Measurements from ENCODE around the gene R3HDM2.

R3HDM2 gene

DNA sequence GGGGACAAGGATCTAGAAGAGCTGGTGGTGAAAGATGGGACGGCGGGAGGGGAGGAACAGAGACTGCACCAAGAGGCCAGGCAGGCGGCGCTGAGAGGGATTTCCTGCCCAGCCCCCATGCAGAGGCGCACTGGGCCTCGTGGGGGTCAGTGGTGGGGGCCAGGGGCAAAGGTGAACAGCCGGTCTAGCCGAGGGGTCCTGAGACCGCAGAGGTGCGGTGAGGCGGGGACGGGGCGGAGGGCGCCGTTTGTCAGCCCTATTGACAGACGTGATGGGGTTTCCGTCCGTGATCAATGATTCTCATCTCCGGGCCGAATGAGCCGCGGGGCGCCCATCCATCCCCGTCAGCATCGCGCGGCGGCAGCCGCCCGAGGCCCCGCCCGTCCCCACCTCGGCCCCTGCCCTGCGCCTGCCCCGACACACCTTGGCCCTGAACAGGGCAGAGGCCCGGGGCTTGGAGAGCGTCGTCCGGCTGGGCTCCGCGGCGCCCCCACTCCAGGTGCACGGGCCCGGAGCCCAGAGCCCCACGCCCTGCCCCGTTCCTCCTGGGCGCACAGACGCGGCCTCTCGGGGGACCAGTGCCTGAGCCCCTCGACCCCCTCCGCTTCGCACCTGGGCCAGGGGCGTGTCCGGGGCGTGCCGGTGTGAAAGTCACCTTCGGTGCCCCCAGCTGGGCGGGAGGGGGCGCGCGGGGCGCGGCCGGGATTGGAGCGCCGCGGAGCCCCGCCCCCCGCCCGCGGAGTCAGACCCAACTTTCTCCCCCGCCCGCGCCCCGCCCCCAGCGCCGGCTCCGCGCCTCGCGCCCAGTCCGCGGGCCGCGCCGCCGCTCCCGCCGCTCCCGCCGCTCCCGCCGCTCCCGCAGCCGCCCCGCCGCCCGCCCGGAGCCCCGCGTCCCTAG lies 214.6 kb downstream of the R3HDM2 start, which contains the start of gene NXPH4:
NXPH4 (plus strand) TSS at position 781 of the 898 bp plus-strand sequence. CDS start 176 bp downstream, outside the sequence.
- peak; percentile 43 for DNase-seq (ENCODE audit: low read depth)

GRCh38 chr12:57215668-57216013 lies 215.2 kb downstream of the R3HDM2 start:
- peak; percentile 45 for DNase-seq (ENCODE audit: low read depth)

GRCh38 chr12:57215065-57215464 lies 215.8 kb downstream of the R3HDM2 start:
- no peak for DNase-seq (ENCODE audit: low read depth)

DNA sequence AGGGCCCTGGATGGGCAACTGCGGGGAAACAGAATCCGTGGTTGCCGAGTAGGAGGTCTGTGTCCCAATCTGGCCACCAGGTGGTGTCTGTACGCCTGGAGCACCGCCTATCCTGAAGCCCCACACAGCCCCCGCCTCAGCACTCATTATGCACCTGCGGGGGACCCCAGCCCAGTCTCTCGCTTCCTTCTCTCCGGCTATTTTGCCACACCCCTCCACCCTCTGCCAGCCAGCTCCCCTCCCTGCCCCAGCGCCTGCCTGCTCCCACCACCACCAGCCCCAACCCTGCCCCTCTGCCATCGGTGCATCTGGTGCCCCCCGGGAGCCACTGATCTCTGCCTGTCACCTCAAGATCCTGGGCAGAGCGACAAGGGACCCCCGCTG lies 216.5 kb downstream of the R3HDM2 start:
- DNase-seq (ENCODE audit: low read depth): peak; percentile 66

- no peak for DNase-seq (ENCODE audit: low read depth)
Observed at GRCh38 chr12:57213763-57214397, 217.0 kb downstream of the R3HDM2 start.

DNA sequence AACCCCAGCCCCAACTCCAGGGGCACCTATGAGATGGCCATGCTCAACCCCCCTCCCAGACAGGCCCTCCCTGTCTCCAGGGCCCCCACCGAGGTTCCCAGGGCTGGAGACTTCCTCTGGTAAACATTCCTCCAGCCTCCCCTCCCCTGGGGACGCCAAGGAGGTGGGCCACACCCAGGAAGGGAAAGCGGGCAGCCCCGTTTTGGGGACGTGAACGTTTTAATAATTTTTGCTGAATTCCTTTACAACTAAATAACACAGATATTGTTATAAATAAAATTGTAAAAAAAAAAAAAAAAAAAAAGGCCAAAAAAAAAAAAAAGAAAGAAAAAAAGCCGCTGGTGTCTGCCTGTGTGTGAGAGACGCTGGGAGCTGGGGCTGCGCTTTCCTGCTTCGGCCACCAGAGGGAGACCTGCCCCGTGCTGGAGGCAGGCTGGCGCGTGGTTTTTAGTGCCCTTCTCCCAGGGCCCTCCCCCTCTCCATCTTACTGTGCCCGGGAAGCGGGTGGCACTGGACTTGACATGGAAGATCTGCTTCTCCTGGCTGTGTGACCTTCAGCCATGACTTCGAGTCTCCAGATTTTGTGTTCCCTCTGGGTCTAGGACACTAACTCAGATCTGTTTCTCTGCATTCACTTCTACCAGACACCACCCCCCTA lies 217.7 kb downstream of the R3HDM2 start:
- peak; percentile 86 for DNase-seq (ENCODE audit: low read depth)

DNA sequence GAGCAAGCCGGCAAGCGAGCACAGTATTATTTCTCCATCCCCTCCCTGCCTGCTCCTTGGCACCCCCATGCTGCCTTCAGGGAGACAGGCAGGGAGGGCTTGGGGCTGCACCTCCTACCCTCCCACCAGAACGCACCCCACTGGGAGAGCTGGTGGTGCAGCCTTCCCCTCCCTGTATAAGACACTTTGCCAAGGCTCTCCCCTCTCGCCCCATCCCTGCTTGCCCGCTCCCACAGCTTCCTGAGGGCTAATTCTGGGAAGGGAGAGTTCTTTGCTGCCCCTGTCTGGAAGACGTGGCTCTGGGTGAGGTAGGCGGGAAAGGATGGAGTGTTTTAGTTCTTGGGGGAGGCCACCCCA lies 218.2 kb downstream of the R3HDM2 start:
- no peak for DNase-seq (ENCODE audit: low read depth)

DNA sequence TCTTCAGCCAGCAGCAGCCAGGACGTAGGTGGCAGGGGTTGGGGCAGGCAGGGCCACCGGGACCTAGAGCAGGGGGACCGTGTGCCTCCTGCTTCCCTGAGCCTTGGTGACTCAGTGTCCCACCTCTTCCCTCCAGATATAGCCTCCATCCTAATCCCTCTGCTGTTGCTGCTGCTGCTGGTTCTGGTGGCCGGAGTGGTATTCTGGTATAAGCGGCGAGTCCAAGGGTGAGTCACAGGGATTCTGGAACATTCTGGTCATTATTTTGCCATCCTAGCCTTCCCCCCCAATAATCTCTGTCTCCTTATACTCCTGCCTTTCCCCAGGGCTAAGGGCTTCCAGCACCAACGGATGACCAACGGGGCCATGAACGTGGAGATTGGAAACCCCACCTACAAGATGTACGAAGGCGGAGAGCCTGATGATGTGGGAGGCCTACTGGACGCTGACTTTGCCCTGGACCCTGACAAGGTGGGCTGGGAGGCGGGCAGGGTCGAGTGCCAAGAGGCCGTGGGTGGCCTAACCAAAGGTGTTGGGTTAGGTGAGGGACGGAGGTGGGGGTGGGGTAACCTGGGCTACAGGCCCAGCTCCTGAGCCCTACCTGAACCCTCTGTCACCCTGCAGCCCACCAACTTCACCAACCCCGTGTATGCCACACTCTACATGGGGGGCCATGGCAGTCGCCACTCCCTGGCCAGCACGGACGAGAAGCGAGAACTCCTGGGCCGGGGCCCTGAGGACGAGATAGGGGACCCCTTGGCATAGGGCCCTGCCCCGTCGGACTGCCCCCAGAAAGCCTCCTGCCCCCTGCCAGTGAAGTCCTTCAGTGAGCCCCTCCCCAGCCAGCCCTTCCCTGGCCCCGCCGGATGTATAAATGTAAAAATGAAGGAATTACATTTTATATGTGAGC lies 218.8 kb downstream of the R3HDM2 start:
- DNase-seq (ENCODE audit: low read depth): no peak

- DNase-seq (ENCODE audit: low read depth): no peak
Observed at GRCh38 chr12:57210926-57211692, 219.7 kb downstream of the R3HDM2 start.

- DNase-seq (ENCODE audit: low read depth): no peak
Observed at GRCh38 chr12:57210461-57210860, 220.4 kb downstream of the R3HDM2 start.

DNA sequence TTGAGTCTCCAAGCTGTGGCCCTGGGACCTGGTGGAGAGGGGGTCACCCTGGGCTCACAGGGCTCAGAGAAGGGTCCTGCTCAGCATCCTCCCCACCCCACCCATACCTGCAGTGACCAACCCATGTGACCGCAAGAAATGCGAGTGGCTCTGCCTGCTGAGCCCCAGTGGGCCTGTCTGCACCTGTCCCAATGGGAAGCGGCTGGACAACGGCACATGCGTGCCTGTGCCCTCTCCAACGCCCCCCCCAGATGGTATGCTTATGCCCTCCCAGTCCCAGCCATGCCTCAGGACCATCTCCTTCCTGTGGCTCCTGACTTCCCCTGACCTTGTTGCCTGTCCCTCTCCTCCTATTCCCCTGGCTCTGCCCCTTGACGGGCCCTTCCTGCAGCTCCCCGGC lies 220.9 kb downstream of the R3HDM2 start:
- no peak for DNase-seq (ENCODE audit: low read depth)

GRCh38 chr12:57208631-57209282 lies 222.1 kb downstream of the R3HDM2 start:
- no peak for DNase-seq (ENCODE audit: low read depth)

DNA sequence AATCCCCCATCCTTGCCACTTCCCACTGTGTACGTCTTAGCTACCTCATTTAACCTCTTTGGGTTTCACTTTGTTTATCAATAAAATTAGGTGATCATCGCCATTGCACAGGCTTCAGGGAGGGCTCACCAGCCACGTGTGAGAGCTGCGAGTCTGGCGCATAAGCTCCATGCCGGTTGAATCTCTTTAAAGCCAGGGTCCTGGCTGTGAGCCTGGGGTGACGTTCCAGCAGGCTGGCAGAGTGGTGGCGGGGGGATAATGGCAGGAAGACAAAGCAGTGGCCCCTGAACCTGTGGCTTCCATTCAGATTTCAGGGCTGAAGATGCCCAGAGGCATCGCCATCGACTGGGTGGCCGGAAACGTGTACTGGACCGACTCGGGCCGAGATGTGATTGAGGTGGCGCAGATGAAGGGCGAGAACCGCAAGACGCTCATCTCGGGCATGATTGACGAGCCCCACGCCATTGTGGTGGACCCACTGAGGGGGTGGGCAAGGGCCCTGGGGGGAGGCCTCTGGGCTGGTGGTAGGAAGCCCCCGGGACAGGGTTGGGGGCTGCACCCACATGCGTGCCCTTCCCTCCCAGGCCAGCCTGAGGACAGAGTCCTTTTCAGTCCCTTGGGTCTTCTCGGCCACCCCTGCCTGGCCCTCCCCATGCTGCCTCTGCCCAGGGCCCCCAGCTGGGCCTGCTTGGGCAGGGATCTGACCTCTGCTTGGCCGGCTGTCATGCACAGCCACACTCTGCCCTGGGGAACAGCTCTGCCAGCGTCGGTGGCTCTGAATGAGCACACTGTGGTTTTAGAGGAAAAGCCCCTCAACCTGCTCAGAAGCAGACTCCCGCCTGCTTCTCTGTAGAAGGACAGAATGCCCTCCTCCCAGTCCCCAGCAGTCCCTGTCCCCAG lies 222.9 kb downstream of the R3HDM2 start:
- DNase-seq (ENCODE audit: low read depth): no peak

GRCh38 chr12:57205931-57206330 lies 224.9 kb downstream of the R3HDM2 start:
- DNase-seq (ENCODE audit: low read depth): no peak

DNA sequence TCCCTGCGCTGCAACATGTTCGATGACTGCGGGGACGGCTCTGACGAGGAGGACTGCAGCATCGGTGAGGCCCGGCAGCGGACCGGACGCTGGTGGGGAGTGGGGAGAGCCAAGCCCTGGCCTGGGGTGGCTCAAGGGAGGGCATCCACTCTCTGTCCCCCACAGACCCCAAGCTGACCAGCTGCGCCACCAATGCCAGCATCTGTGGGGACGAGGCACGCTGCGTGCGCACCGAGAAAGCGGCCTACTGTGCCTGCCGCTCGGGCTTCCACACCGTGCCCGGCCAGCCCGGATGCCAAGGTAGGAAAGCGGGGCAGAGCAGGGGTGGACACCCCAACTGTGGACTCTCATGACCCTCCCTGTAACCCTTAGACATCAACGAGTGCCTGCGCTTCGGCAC lies 225.7 kb downstream of the R3HDM2 start:
- DNase-seq (ENCODE audit: low read depth): no peak

DNA sequence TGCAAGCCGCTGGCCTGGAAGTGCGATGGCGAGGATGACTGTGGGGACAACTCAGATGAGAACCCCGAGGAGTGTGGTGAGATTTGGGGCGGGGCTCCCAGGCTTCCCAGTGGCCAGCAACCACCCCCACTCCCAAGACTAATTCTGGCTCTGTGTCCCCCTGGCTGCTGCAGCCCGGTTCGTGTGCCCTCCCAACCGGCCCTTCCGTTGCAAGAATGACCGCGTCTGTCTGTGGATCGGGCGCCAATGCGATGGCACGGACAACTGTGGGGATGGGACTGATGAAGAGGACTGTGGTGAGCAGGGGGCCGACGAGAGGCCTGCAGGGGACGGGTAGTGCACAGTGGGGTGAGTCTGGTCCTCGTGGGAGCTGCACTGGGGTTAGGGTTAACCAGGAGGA lies 226.4 kb downstream of the R3HDM2 start:
- DNase-seq (ENCODE audit: low read depth): no peak

DNA sequence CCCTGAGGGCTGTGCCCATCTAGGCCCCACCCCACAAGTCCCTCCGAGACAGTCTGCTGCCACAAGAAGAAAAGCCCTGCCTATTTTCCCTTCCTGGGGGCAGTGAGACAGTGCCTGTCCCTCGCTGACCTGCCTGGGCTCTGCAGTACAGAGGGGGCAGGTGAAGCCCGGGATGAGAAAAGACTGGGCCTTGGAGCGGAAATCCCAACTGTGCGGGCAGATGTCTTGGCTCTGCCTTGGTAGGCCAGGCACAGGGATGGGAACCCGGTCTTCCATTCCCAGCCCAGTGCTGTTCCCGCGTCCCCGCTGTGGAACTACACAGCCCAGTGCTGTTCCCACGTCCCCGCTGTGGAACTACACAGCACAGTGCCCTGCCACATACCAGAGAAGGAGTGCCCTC lies 227.1 kb downstream of the R3HDM2 start:
- no peak for DNase-seq (ENCODE audit: low read depth)

Data from EH (cell line).